ENCODE results near the gene COL26A1.

Gene COL26A1

DNA sequence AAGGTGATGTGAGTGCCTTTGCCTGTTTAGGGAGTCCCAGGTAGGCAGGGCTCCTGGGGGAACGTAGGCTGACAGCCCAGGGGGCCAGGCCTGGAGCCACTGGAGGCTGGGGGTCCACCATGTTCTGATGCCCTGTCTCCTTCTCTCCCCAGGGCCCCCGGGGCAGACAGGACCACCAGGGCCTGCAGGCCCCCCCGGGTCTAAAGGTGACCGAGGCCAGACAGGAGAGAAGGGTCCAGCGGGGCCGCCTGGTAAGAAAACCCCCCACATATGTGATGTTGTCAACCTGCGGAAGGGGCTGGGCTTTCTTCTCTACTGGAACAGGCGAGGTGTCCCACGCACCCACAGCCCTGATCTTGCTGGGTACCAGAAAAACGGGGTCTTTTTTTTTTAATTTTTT, 181.2 kb downstream of the COL26A1 start:
- Histone ChIP-seq H3K36me3 (ENCODE audit: control insufficient read depth in 5 of 5, insufficient read depth in 5 of 5, low read length in 5 of 5) (no peaks in the 10 kb centered on the region), H3K4me1 (ENCODE audit: control insufficient read depth in 5 of 5, insufficient read depth in 5 of 5, low read length in 5 of 5) (peaks cover 0 to 4% (median 0%) of the 10 kb centered on the region in 5 donors), H3K4me3 (ENCODE audit: low read depth in 1 of 5, low read length in 5 of 5) (no peak overlapping the region), H3K27ac (ENCODE audit: low read depth, low read length) (no peak overlapping the region), H3K9me3 (ENCODE audit: control insufficient read depth in 5 of 5, low read length in 5 of 5) (no peaks in the 10 kb centered on the region), H3K27me3 (ENCODE audit: control insufficient read depth in 5 of 5, insufficient read depth in 4 of 5, low read length in 5 of 5) (peaks cover 0 to 5% (median 2%) of the 10 kb centered on the region in 5 donors), H3K9ac (ENCODE audit: low read length in 5 of 5) (no peak overlapping the region)

DNA sequence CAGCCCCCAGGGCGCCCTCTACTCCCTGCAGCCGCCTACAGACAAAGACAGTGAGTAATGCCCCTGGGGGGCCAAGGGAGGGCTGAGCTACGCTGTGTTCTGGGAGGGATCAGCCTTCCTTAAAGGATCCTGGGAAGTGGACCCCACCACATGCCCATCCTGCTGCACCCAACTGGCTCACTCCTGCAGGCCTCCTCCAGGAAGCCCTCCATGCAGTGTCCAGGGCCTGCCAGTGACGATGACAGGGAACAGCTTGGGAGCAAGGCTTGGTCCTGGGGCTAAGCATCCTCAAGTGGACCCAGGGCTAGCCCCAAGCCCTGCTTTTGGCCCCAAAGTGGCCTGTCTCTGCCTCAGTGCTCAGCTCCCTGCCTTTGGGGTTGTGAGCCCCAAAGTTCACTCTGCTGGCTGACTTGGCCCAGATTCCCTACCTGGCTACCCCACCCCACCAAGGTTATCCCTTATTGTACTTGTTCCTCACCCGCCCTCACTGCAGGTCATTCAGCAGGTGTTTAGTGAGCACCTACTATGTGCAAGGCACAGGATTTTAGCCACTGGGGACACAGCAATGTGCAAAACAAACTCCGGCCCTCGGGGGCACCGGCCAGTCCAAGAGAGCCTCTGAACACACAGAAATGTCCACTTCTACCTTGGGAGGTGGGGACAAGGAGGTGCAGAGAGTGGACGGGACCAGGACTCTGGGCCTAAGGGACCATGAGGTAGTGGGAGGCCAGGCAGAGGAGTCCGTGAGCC, 182.9 kb downstream of the COL26A1 start:
- Histone ChIP-seq H3K9me3 (ENCODE audit: control insufficient read depth in 5 of 5, low read length in 5 of 5) (no peaks in the 10 kb centered on the region), H3K4me1 (ENCODE audit: control insufficient read depth in 5 of 5, insufficient read depth in 5 of 5, low read length in 5 of 5) (peaks cover 0 to 3% (median 0%) of the 10 kb centered on the region in 5 donors), H3K9ac (ENCODE audit: low read length in 5 of 5) (no peak overlapping the region), H3K27ac (ENCODE audit: low read depth, low read length) (no peak overlapping the region), H3K36me3 (ENCODE audit: control insufficient read depth in 5 of 5, insufficient read depth in 5 of 5, low read length in 5 of 5) (no peaks in the 10 kb centered on the region), H3K4me3 (ENCODE audit: low read depth in 1 of 5, low read length in 5 of 5) (no peak overlapping the region), H3K27me3 (ENCODE audit: control insufficient read depth in 5 of 5, insufficient read depth in 4 of 5, low read length in 5 of 5) (peaks cover 0 to 11% (median 5%) of the 10 kb centered on the region in 5 donors)

DNA sequence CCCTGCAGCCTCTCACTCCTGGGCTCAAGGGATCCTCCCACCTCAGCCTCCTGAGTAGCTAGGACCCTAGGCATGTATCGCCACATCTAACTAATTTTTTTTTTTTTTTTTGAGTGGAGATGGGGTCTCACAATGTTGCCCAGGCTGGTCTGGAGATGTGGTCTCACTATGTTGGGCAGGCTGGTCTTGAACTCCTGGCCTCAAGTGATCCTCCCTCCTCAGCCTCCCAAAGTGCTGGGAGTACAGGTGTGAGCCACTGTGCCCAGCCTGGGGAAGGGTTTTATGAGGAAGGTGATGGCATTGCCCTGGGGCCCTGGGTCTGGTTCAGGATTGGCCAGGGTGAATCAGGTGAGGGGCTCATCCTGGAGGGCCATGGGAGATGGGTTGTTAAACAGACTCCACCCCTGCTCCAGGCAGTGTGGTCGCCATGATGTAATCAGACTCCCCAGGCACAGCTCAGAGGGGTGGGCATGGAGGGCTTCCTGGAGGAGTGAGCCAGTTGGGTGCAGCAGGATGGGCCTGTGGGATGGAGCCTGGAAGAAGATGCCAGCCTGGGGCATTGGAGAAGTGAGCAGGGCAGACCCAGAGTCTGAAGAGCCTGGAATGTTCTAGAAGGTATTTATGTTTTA, 183.7 kb downstream of the COL26A1 start:
- no peaks in the 10 kb centered on the region for H3K9me3 ChIP-seq (ENCODE audit: control insufficient read depth in 5 of 5, low read length in 5 of 5)
- H3K4me1 ChIP-seq (ENCODE audit: control insufficient read depth in 5 of 5, insufficient read depth in 5 of 5, low read length in 5 of 5): peaks cover 0 to 3% (median 0%) of the 10 kb centered on the region in 5 donors
- H3K4me3 ChIP-seq (ENCODE audit: low read depth in 1 of 5, low read length in 5 of 5): no peak overlapping the region
- H3K27ac ChIP-seq (ENCODE audit: low read depth, low read length): no peak overlapping the region
- no peaks in the 10 kb centered on the region for H3K36me3 ChIP-seq (ENCODE audit: control insufficient read depth in 5 of 5, insufficient read depth in 5 of 5, low read length in 5 of 5)
- H3K9ac ChIP-seq (ENCODE audit: low read length in 5 of 5): no peak overlapping the region
- H3K27me3 ChIP-seq (ENCODE audit: control insufficient read depth in 5 of 5, insufficient read depth in 4 of 5, low read length in 5 of 5): peaks cover 0 to 11% (median 7%) of the 10 kb centered on the region in 5 donors

DNA sequence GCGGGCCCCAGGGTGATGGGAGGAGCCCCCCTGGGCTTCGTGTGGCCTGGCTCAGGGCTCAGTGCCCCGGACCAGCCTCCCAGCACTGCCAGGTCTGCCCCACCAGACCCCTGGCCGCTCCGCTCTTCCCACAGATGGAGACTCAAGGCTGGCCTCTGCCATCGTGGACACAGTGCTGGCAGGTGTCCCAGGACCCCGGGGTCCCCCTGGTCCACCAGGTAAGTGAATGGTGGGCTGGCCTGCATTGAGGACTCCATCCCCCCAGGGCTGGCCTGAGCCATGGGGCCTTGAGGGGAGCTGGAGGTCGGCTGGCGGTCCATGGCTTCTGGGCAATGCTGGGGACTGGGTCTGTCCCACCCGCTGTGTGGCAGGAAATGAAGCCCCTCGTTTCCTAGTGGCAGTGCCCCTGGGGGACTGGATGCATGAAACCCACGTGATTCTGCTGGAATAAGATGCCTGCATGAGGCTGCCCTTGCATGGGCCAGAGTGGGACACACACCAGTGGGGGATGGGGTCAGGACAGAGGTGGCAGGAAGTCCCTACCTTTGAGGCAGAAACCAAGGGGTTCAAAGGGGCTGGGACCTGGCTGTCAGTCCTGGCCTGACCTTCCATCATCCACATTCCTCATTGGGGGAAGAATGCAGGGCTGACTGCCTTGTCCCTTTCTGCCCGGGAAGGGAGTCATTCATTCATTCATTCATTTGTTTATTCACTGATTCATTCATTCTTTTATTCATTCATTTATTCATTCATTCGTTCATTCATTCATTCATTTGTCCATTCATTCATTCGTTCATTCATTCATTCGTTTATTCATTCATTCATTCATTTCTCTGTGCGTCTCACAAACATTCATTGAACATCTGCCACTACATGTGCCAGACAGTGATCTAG, 184.6 kb downstream of the COL26A1 start:
- H3K27me3 ChIP-seq (ENCODE audit: control insufficient read depth in 5 of 5, insufficient read depth in 4 of 5, low read length in 5 of 5): peaks cover 0 to 15% (median 11%) of the 10 kb centered on the region in 5 donors
- H3K4me3 ChIP-seq (ENCODE audit: low read depth in 1 of 5, low read length in 5 of 5): no peak overlapping the region
- H3K27ac ChIP-seq (ENCODE audit: low read depth, low read length): no peak overlapping the region
- no peaks in the 10 kb centered on the region for H3K36me3 ChIP-seq (ENCODE audit: control insufficient read depth in 5 of 5, insufficient read depth in 5 of 5, low read length in 5 of 5)
- no peaks in the 10 kb centered on the region for H3K9me3 ChIP-seq (ENCODE audit: control insufficient read depth in 5 of 5, low read length in 5 of 5)
- H3K9ac ChIP-seq (ENCODE audit: low read length in 5 of 5): no peak overlapping the region
- peaks cover 0 to 3% (median 0%) of the 10 kb centered on the region in 5 donors for H3K4me1 ChIP-seq (ENCODE audit: control insufficient read depth in 5 of 5, insufficient read depth in 5 of 5, low read length in 5 of 5)

DNA sequence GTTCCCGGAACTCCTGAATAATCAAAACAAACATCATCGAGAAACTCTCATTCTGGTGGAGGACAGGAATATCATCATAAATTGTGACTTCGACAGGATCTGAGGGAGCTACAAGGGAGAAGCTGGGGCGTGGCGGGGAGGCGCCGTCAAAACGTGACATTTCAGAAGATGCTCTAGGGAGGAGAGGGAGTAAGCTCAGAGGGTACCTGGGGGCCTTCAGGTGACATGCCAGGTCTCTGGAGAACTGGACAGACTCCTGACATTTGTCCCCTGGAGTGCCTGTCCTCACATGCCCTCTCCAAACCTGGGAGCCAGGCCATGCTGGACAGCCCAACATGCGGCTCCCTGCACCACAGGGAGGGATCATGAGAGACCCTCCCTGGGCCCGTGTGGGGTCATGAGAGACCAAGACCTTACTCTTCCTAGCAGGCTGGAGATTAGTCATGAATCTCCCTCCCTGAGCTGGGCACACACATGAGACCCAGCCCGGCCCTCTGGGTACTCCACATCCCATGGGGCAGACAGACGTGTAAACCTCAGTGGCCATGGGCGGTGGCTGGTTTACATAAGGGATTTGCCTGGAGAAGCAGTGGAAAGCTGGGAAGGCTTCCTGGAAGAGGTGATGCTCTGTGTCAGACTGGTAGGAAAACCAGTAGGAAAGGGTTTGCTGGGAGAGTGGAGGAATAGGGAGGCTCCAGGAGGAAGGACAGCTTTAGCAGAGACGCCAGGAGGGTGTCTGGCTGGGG, 185.4 kb downstream of the COL26A1 start:
- H3K4me1 ChIP-seq (ENCODE audit: control insufficient read depth in 5 of 5, insufficient read depth in 5 of 5, low read length in 5 of 5): no peaks in the 10 kb centered on the region
- peaks cover 0 to 15% (median 11%) of the 10 kb centered on the region in 5 donors for H3K27me3 ChIP-seq (ENCODE audit: control insufficient read depth in 5 of 5, insufficient read depth in 4 of 5, low read length in 5 of 5)
- H3K36me3 ChIP-seq (ENCODE audit: control insufficient read depth in 5 of 5, insufficient read depth in 5 of 5, low read length in 5 of 5): no peaks in the 10 kb centered on the region
- no peaks in the 10 kb centered on the region for H3K9me3 ChIP-seq (ENCODE audit: control insufficient read depth in 5 of 5, low read length in 5 of 5)
- no peak overlapping the region for H3K4me3 ChIP-seq (ENCODE audit: low read depth in 1 of 5, low read length in 5 of 5)
- no peak overlapping the region for H3K9ac ChIP-seq (ENCODE audit: low read length in 5 of 5)
- no peak overlapping the region for H3K27ac ChIP-seq (ENCODE audit: low read depth, low read length)

DNA sequence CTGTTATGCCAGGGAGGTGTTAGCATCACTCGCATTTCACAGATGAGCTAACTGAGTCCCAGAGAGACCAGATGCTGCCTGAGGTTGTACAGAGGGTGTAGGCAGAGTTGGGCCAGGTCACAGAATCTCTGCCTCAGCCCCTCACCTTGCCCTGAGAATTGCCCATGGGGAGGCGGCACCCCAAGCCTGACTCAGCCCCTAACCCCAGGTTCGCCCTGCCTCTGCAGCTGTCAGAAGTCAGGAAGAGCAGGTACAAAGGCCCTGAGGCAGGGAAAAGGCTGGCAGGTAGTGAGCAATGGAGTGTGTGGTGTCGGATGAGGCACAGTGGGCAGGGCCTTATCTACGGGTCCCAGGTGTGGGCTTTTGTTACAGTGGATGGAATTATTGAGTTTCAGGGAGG, 187.1 kb downstream of the COL26A1 start:
- no peak overlapping the region for H3K27ac ChIP-seq (ENCODE audit: low read depth, low read length)
- H3K9ac ChIP-seq (ENCODE audit: low read length in 5 of 5): no peak overlapping the region
- H3K9me3 ChIP-seq (ENCODE audit: control insufficient read depth in 5 of 5, low read length in 5 of 5): no peaks in the 10 kb centered on the region
- peaks cover 3 to 17% (median 12%) of the 10 kb centered on the region in 5 donors for H3K27me3 ChIP-seq (ENCODE audit: control insufficient read depth in 5 of 5, insufficient read depth in 4 of 5, low read length in 5 of 5)
- H3K36me3 ChIP-seq (ENCODE audit: control insufficient read depth in 5 of 5, insufficient read depth in 5 of 5, low read length in 5 of 5): no peaks in the 10 kb centered on the region
- H3K4me3 ChIP-seq (ENCODE audit: low read depth in 1 of 5, low read length in 5 of 5): no peak overlapping the region
- H3K4me1 ChIP-seq (ENCODE audit: control insufficient read depth in 5 of 5, insufficient read depth in 5 of 5, low read length in 5 of 5): no peaks in the 10 kb centered on the region

DNA sequence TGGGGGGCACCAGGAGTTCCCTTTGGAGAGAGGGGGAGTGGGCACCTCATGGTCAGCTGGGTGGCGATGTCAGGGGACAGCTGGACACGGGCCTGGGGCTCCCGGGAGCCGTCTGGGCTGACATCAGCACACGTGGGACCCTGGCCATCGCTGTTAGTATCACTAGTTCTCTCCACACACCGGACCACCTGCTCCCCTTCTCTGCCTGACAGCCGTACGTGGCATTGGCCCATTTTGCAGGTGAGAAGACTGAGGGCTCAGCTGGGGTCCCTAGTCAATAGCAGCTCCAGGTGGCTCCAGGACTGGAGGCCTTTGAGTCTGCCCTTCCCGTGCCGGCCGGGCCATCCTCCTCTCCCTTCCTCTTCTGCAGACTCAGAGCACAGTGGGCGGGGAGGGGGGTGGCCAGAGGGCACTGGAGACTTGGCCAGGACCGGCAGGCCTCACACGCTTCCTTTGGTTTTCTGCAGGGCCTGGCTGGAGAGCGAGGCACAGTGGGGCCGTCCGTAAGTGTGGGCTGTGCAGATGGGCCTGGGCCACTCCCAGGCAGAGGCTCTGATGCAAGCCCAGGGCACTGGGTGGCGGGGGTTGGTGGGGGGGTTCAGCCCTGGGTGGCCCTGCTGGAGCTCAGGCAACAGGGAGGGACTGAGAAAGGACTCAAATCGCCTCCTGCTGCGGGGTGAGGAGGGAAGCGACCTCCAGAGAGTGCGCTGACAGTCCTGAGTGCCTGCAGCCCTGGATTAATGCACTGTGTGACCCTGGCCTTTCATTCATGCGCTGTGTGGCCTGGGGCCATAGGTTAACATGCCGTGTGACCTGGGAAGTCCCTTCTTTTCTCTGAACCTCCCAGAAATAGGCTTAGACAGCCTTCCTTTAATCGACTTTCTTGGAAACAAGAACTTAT, 188.2 kb downstream of the COL26A1 start:
- Histone ChIP-seq H3K27me3 (ENCODE audit: control insufficient read depth in 5 of 5, insufficient read depth in 4 of 5, low read length in 5 of 5) (peaks cover 3 to 22% (median 12%) of the 10 kb centered on the region in 5 donors), H3K27ac (ENCODE audit: low read depth, low read length) (no peak overlapping the region), H3K4me1 (ENCODE audit: control insufficient read depth in 5 of 5, insufficient read depth in 5 of 5, low read length in 5 of 5) (no peaks in the 10 kb centered on the region), H3K36me3 (ENCODE audit: control insufficient read depth in 5 of 5, insufficient read depth in 5 of 5, low read length in 5 of 5) (no peaks in the 10 kb centered on the region), H3K4me3 (ENCODE audit: low read depth in 1 of 5, low read length in 5 of 5) (no peak overlapping the region), H3K9me3 (ENCODE audit: control insufficient read depth in 5 of 5, low read length in 5 of 5) (no peaks in the 10 kb centered on the region), H3K9ac (ENCODE audit: low read length in 5 of 5) (no peak overlapping the region)

DNA sequence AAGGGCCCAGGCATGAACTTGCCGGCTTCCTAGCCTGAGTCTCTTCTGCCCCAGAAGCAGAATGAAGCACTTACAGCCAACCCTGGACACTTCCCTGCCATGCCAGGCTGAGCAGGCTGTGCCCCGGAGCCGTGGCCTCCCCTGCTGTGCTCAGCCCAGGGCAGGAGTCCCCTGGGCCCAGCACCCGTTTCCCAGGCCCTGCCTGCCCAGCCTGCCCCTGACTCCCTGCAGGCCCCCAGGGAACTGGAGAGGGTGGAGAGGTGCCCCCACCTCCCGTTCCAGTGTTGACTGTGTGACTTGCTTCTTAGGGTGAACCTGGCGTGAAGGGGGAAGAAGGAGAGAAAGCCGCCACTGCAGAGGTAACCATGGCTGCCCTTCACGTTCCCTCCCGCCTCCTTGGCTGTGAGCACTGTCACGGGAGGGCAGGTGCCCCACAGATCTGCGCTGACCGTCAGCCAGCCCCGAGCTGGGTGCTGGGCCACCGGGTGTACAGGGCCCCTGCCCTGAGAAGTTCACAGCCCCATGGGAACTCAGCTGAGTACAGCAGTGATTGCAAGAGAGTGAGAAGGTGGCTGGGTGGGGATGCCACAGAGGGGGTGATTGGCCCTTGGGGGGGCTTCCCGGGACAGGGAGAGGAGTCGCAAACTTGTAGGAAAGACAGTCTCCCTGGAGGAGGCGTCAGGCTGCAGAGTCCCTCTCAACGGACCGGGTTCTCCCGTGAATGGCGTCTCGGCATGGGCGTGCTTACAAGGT, 190.5 kb downstream of the COL26A1 start:
- Histone ChIP-seq H3K4me1 (ENCODE audit: control insufficient read depth in 5 of 5, insufficient read depth in 5 of 5, low read length in 5 of 5) (no peaks in the 10 kb centered on the region), H3K27ac (ENCODE audit: low read depth, low read length) (no peak overlapping the region), H3K9ac (ENCODE audit: low read length in 5 of 5) (no peak overlapping the region), H3K36me3 (ENCODE audit: control insufficient read depth in 5 of 5, insufficient read depth in 5 of 5, low read length in 5 of 5) (no peaks in the 10 kb centered on the region), H3K9me3 (ENCODE audit: control insufficient read depth in 5 of 5, low read length in 5 of 5) (no peaks in the 10 kb centered on the region), H3K4me3 (ENCODE audit: low read depth in 1 of 5, low read length in 5 of 5) (no peak overlapping the region), H3K27me3 (ENCODE audit: control insufficient read depth in 5 of 5, insufficient read depth in 4 of 5, low read length in 5 of 5) (peaks cover 3 to 22% (median 8%) of the 10 kb centered on the region in 5 donors)

Data from subcutaneous abdominal adipose tissue (tissue), 5 donors.